A549 (cell line): Measurements from ENCODE around the gene GANAB. TPM values are rescaled to one million over a fixed set of nuclear protein-coding genes. Genes with fewer than 3 reads are reported as not detected.

Source experiments
- ATAC-seq, 2 experiments: fragments of 200-7000 bp in 1 of 2; fragments of >200 bp in 1 of 2; cut with Nextera tagmentation in 1 of 2; cut with Tn5 transposase in 1 of 2; 3 replicates each; pipeline versions ENCODE4 v1.8.0 to v1.9.1; 2018 to 2020; ENCODE audit warnings: mild to moderate bottlenecking in 1 of 2, moderate library complexity in 1 of 2
- CTCF ChIA-PET: fragments of 300-600 bp; sonication (Branson Sonifier 250); formaldehyde crosslinking; extraction: SDS; loops from one replicate; lab custom pipeline; 2021; ENCODE audit warnings: antibody characterized with exemption, inconsistent platforms; lab: Yijun Ruan, JAX
- POLR2A ChIA-PET: fragments of 350-600 bp; formaldehyde crosslinking; extraction: SDS; loops from one replicate; lab custom pipeline; 2021; ENCODE audit warnings: antibody characterized with exemption, inconsistent platforms; lab: Yijun Ruan, JAX
- DNase-seq, 2 experiments: peaks; one replicate each; pipeline versions ENCODE4 v3.0.0 to v3.0.0-alpha.2; 2011 to 2016; ENCODE audit warnings: low read depth in 1 of 2, low spot score in 1 of 2
- FAIRE-seq: peaks from 2 replicates; lab custom pipeline; 2011; peaks lifted over from hg19 to GRCh38; lab: Jason Lieb, UNC
- H3K27ac ChIP-seq, 2 experiments: fragments of >200 bp; sonication (Bioruptor Twin); formaldehyde crosslinking; 3 replicates each; pipeline ENCODE4 v1.5.1; 2016 to 2017
- H3K4me1 ChIP-seq: fragments of >200 bp; sonication (Bioruptor Twin); formaldehyde crosslinking; 3 replicates; pipeline ENCODE4 v1.6.1; 2016
- H3K4me2 ChIP-seq: fragments of >200 bp; sonication (Bioruptor Twin); formaldehyde crosslinking; 3 replicates; pipeline ENCODE4 v1.6.1; 2016
- H3K4me3 ChIP-seq: fragments of >200 bp; sonication (Bioruptor Twin); formaldehyde crosslinking; 3 replicates; pipeline ENCODE4 v1.5.1; 2016
- H3K9me3 ChIP-seq: fragments of >200 bp; sonication (Bioruptor Twin); formaldehyde crosslinking; 3 replicates; pipeline ENCODE4 v1.6.1; 2016
- EHF ChIP-seq: fragments of 250-450 bp; sonication (Bioruptor Pico); IDR thresholded peaks from 2 replicates; pipeline ENCODE4 v1.5.0; 2020; ENCODE audit warnings: mild to moderate bottlenecking
- ELK1 ChIP-seq: fragments of 150-350 bp; IDR thresholded peaks from 2 replicates; pipeline ENCODE4 v1.6.1; 2014; ENCODE audit warnings: low read depth, mild to moderate bottlenecking, low read length
- ESRRA ChIP-seq: fragments of 150-350 bp; IDR thresholded peaks from 2 replicates; pipeline ENCODE4 v1.6.1; 2014; ENCODE audit warnings: mild to moderate bottlenecking, low read length, borderline replicate concordance
- FOSB ChIP-seq: fragments of 250-450 bp; sonication (Bioruptor Pico); IDR thresholded peaks from 2 replicates; pipeline ENCODE4 v1.5.0; 2020; ENCODE audit warnings: mild to moderate bottlenecking, moderate library complexity
- FOXS1 ChIP-seq: fragments of 250-450 bp; sonication (Bioruptor Pico); IDR thresholded peaks from 2 replicates; pipeline ENCODE4 v1.5.0; 2020; ENCODE audit warnings: mild to moderate bottlenecking, moderate library complexity
- GATA3 ChIP-seq: IDR thresholded peaks from 2 replicates; pipeline ENCODE4 v1.6.1; 2012; ENCODE audit warnings: borderline replicate concordance
- HDAC2 ChIP-seq: fragments of 200-600 bp; sonication (generic); IDR thresholded peaks from 2 replicates; pipeline ENCODE4 v1.6.1; 2016
- HEYL ChIP-seq: fragments of 250-450 bp; sonication (Bioruptor Pico); IDR thresholded peaks from 2 replicates; pipeline ENCODE4 v1.8.0; 2021; ENCODE audit warnings: mild to moderate bottlenecking, moderate library complexity
- HOXA7 ChIP-seq: fragments of 250-450 bp; sonication (Bioruptor Pico); IDR thresholded peaks from 2 replicates; pipeline ENCODE4 v1.5.0; 2020; ENCODE audit warnings: mild to moderate bottlenecking, moderate library complexity
- HOXB13 ChIP-seq: fragments of 250-450 bp; sonication (Bioruptor Pico); IDR thresholded peaks from 2 replicates; pipeline ENCODE4 v1.5.0; 2020; ENCODE audit warnings: low read depth, mild to moderate bottlenecking, moderate library complexity
- JUNB ChIP-seq: fragments of >200 bp; sonication (Bioruptor Twin); formaldehyde crosslinking; IDR thresholded peaks from 2 replicates; pipeline ENCODE4 v1.6.1; 2016
- KDM1A ChIP-seq: fragments of 200-600 bp; sonication (generic); IDR thresholded peaks from 2 replicates; pipeline ENCODE4 v1.6.1; 2016; ENCODE audit warnings: low read depth, mild to moderate bottlenecking
- KDM5A ChIP-seq: fragments of 200-600 bp; sonication (generic); IDR thresholded peaks from 2 replicates; pipeline ENCODE4 v1.6.1; 2016; ENCODE audit warnings: antibody characterized with exemption, mild to moderate bottlenecking
- MAFK ChIP-seq: fragments of 450-650 bp; IDR thresholded peaks from 2 replicates; pipeline ENCODE4 v1.6.1; 2014; ENCODE audit not compliant: partially characterized antibody
- MYC ChIP-seq: IDR thresholded peaks from 2 replicates; pipeline ENCODE4 v1.6.1; 2012; ENCODE audit warnings: mild to moderate bottlenecking, inconsistent platforms, low read length, improper control_type of control experiment, borderline replicate concordance
- NPAS2 ChIP-seq: fragments of 250-450 bp; sonication (Bioruptor Pico); IDR thresholded peaks from 2 replicates; pipeline ENCODE4 v1.8.0; 2022; ENCODE audit warnings: mild to moderate bottlenecking, moderate library complexity, borderline replicate concordance
- NR3C1 ChIP-seq: fragments of >200 bp; sonication (Bioruptor Twin); formaldehyde crosslinking; IDR thresholded peaks from 3 replicates; pipeline ENCODE4 v1.6.1; 2017
- POLR2A ChIP-seq: IDR thresholded peaks from 2 replicates; pipeline ENCODE4 v1.6.1; 2012; ENCODE audit warnings: mild to moderate bottlenecking, low read length
- POLR2AphosphoS2 ChIP-seq: conservative IDR thresholded peaks from 2 replicates; pipeline ENCODE4 v1.6.1; 2012; ENCODE audit warnings: low read length, improper control_type of control experiment, inconsistent platforms
- RCOR1 ChIP-seq: fragments of 150-350 bp; IDR thresholded peaks from 2 replicates; pipeline ENCODE4 v1.6.1; 2014; ENCODE audit warnings: antibody characterized with exemption, low read length, low read depth
- RFX5 ChIP-seq: fragments of 450-650 bp; IDR thresholded peaks from 2 replicates; pipeline ENCODE4 v1.7.1; 2014; ENCODE audit warnings: antibody characterized with exemption, mild to moderate bottlenecking, moderate library complexity
- TP53 ChIP-seq: fragments of 250-450 bp; sonication (Bioruptor Pico); IDR thresholded peaks from 2 replicates; pipeline ENCODE4 v1.5.0; 2021; ENCODE audit warnings: mild to moderate bottlenecking, moderate library complexity
- ZNF302 ChIP-seq: fragments of 250-450 bp; sonication (Bioruptor Pico); IDR thresholded peaks from 2 replicates; pipeline ENCODE4 v1.9.0; 2021; ENCODE audit warnings: inconsistent platforms, mild to moderate bottlenecking, moderate library complexity
- ZSCAN20 ChIP-seq: fragments of 250-450 bp; sonication (Bioruptor Pico); IDR thresholded peaks from 2 replicates; pipeline ENCODE4 v1.8.0; 2022; ENCODE audit warnings: mild to moderate bottlenecking, moderate library complexity
- WGBS: methylation state at CpG from one replicate; pipeline ENCODE4 v1.1.6; 2017; ENCODE audit errors: missing lambda C conversion rate; 5-methylcytosine and 5-hydroxymethylcytosine counted together
- polyA plus RNA-seq, 4 experiments: library from polyadenylated mRNA; depleted of rRNA in 3 of 4; stranded (reverse); fragments of >200 nt; fragmentation: RNase III in 1 of 4; extraction: RNeasy Plus Mini Kit Qiagen cat#74134 plus additional on column Dnase treatment in 1 of 4; gene quantifications; 2 replicates in 3 of 4; 3 replicates in 1 of 4; pipeline ENCODE4 v1.2.3, GENCODE V29; 2011 to 2017
- TF ChIP-seq, protein P1 (sequence below): fragments of 450-650 bp; IDR thresholded peaks from 2 replicates; pipeline ENCODE4 v1.6.1; 2014; ENCODE audit warnings: antibody characterized with exemption
- TF ChIP-seq, protein P2 (sequence below): fragments of 250-450 bp; sonication (Bioruptor Pico); IDR thresholded peaks from 2 replicates; pipeline ENCODE4 v1.5.0; 2020; ENCODE audit warnings: low read depth, mild to moderate bottlenecking, moderate library complexity
- TF ChIP-seq, protein P3 (sequence below): fragments of 200-600 bp; sonication (generic); IDR thresholded peaks from 2 replicates; pipeline ENCODE4 v1.6.1; 2016; ENCODE audit warnings: antibody characterized with exemption, mild to moderate bottlenecking, moderate library complexity
- TF ChIP-seq, protein P4 (sequence below): fragments of >200 bp; sonication (Bioruptor Twin); formaldehyde crosslinking; IDR thresholded peaks from 3 replicates; pipeline ENCODE4 v1.6.1; 2016
- TF ChIP-seq, protein P5 (sequence below): fragments of >200 bp; sonication (Bioruptor Twin); formaldehyde crosslinking; IDR thresholded peaks from 2 replicates; pipeline ENCODE4 v1.6.1; 2016

The GANAB gene
- polyA plus RNA-seq, 2 of the 4 experiments (the other 2 are of a cell fraction): 215 to 220 TPM

- 77% methylated on average over 4 of the region's 4 CpGs for WGBS
- TF ChIP-seq POLR2AphosphoS2 (no peak), ESRRA (no peak), RFX5 (no peak), HEYL (CRISPR knock-in tag) (no peak), ZSCAN20 (CRISPR knock-in tag) (no peak), HDAC2 (no peak), JUNB (no peak), TP53 (CRISPR knock-in tag) (no peak), ZNF302 (CRISPR knock-in tag) (no peak), EHF (CRISPR knock-in tag) (no peak), NPAS2 (CRISPR knock-in tag) (no peak), HOXB13 (CRISPR knock-in tag) (no peak), POLR2A (no peak), ELK1 (no peak), HOXA7 (CRISPR knock-in tag) (no peak), FOXS1 (CRISPR knock-in tag) (no peak)
- TF ChIP-seq, protein P1, sequence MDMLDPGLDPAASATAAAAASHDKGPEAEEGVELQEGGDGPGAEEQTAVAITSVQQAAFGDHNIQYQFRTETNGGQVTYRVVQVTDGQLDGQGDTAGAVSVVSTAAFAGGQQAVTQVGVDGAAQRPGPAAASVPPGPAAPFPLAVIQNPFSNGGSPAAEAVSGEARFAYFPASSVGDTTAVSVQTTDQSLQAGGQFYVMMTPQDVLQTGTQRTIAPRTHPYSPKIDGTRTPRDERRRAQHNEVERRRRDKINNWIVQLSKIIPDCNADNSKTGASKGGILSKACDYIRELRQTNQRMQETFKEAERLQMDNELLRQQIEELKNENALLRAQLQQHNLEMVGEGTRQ: no peak
- TF ChIP-seq, protein P2, sequence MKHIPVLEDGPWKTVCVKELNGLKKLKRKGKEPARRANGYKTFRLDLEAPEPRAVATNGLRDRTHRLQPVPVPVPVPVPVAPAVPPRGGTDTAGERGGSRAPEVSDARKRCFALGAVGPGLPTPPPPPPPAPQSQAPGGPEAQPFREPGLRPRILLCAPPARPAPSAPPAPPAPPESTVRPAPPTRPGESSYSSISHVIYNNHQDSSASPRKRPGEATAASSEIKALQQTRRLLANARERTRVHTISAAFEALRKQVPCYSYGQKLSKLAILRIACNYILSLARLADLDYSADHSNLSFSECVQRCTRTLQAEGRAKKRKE: no peak
- Histone ChIP-seq H3K4me1 (peaks cover 36% of the 10 kb centered on the region), H3K4me3 (no peak overlapping the region), H3K27ac (peak overlapping the region in 1 of 2 experiments; percentile 11; a peak in 2 of 6 replicates), H3K9me3 (no peaks in the 10 kb centered on the region), H3K4me2 (peak overlapping the region; percentile 64; the same call in 2 of the 3 replicates)
- FAIRE-seq: no peak
- ChIA-PET POLR2A (interaction anchor here (0.7 to 3.3 kb wide), 4 partner anchors 16 to 58 kb away, joined by 3 to 34 read pairs (median 4); partner anchors contain the start of genes HNRNPUL2, INTS5 and TTC9C), CTCF (interaction anchor here (0.8 to 9.0 kb wide), 7 partner anchors 11 to 275 kb away, joined by 3 to 72 read pairs (median 3); partner anchors contain the start of genes HNRNPUL2 and LRRN4CL)
- ATAC-seq: peak in 1 of 2 experiments; percentile 5; a peak in 2 of 6 replicates
- DNase-seq: peak in 1 of 2 experiments; percentile 56
These were observed 23.2 kb upstream of the GANAB start for GRCh38 chr11:62669420-62670161.

DNA sequence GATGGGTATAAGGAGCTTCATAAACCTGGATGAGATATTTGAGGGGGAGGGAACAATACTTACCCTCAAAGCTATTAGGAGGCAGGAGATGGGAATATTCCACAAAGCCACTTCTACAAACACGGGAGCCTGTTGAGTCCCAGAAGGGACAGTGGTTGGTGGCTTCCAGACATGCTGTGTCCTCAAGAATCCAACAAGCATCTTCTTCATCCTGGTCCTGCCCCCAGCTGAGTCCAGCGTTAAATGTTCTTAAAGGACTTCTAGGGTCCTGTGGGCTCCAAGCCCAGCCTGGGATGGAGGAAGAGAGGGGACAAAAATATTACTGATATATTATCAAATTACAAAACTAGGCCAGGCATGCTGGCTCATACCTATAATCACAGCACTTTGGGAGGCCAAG is 21.0 kb upstream of the GANAB start:
- H3K27ac ChIP-seq: peak overlapping the region; percentile 93 to 96; a peak in 4 of 6 replicates
- no peak for FAIRE-seq

More for the DNA sequence above, 21.0 kb upstream of the GANAB start:
- H3K4me1 ChIP-seq: peaks cover 32% of the 10 kb centered on the region
- DNase-seq: no peak
- WGBS: 86% methylated on average over 2 of the region's 2 CpGs
- no peaks in the 10 kb centered on the region for H3K9me3 ChIP-seq
- ChIA-PET CTCF (interaction anchor here (0.5 to 6.5 kb wide), 10 partner anchors 9 to 65 kb away, joined by 3 to 30 read pairs (median 4); partner anchors contain the start of gene LRRN4CL), POLR2A (interaction anchor here (0.7 to 5.5 kb wide), 9 partner anchors 8 to 174 kb away, joined by 3 to 91 read pairs (median 5); partner anchors contain the start of genes HNRNPUL2, INTS5, TTC9C and TUT1)
- peak overlapping the region; percentile 78 for H3K4me2 ChIP-seq
- TF ChIP-seq, protein P3, sequence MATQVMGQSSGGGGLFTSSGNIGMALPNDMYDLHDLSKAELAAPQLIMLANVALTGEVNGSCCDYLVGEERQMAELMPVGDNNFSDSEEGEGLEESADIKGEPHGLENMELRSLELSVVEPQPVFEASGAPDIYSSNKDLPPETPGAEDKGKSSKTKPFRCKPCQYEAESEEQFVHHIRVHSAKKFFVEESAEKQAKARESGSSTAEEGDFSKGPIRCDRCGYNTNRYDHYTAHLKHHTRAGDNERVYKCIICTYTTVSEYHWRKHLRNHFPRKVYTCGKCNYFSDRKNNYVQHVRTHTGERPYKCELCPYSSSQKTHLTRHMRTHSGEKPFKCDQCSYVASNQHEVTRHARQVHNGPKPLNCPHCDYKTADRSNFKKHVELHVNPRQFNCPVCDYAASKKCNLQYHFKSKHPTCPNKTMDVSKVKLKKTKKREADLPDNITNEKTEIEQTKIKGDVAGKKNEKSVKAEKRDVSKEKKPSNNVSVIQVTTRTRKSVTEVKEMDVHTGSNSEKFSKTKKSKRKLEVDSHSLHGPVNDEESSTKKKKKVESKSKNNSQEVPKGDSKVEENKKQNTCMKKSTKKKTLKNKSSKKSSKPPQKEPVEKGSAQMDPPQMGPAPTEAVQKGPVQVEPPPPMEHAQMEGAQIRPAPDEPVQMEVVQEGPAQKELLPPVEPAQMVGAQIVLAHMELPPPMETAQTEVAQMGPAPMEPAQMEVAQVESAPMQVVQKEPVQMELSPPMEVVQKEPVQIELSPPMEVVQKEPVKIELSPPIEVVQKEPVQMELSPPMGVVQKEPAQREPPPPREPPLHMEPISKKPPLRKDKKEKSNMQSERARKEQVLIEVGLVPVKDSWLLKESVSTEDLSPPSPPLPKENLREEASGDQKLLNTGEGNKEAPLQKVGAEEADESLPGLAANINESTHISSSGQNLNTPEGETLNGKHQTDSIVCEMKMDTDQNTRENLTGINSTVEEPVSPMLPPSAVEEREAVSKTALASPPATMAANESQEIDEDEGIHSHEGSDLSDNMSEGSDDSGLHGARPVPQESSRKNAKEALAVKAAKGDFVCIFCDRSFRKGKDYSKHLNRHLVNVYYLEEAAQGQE: no peak
- TF ChIP-seq FOSB (CRISPR knock-in tag) (no peak), MYC (no peak), POLR2AphosphoS2 (no peak), RCOR1 (no peak), POLR2A (peak; percentile 4; the same call in 1 of the 2 replicates), MAFK (no peak), KDM5A (no peak), EHF (CRISPR knock-in tag) (no peak), GATA3 (peak; percentile 15; the same call in 1 of the 2 replicates), NR3C1 (no peak), KDM1A (no peak), NPAS2 (CRISPR knock-in tag) (no peak)
- TF ChIP-seq, protein P4, sequence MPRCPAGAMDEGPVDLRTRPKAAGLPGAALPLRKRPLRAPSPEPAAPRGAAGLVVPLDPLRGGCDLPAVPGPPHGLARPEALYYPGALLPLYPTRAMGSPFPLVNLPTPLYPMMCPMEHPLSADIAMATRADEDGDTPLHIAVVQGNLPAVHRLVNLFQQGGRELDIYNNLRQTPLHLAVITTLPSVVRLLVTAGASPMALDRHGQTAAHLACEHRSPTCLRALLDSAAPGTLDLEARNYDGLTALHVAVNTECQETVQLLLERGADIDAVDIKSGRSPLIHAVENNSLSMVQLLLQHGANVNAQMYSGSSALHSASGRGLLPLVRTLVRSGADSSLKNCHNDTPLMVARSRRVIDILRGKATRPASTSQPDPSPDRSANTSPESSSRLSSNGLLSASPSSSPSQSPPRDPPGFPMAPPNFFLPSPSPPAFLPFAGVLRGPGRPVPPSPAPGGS: 0 out of 3 replicates have a peak, but pooled peaks have one; percentile 46
- TF ChIP-seq, protein P5, sequence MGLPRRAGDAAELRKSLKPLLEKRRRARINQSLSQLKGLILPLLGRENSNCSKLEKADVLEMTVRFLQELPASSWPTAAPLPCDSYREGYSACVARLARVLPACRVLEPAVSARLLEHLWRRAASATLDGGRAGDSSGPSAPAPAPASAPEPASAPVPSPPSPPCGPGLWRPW: no peak
- no peak for ATAC-seq
- H3K4me3 ChIP-seq: no peak overlapping the region
